ENCODE measurements around the gene STXBP5.
A peak's percentile ranks its signal among the peaks of the same experiment; 100 is the strongest.

STXBP5 gene

DNA sequence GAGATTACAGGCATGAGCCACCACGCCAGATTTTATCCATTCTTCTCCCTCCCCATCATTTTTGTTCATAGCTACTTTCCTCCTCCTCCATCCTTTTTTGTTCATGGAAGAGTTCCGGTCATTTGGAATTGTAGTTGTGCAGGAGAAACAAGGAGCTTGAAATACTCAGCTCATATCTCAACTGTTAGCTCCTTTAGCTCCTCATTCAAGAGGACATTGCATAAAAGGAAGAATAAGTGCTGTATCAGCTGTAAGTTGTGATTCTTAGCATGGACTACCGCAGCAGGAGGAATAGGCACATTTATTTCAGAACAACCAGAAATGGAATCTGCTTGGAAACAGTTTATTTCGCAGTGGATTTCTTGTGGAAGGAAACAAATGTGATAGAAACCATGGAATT, 7.6 kb downstream of the STXBP5 start:
- H3K27ac ChIP-seq (ENCODE audit: extremely low read depth, low read depth, low read length), result no peak overlapping the region
- H3K36me3 ChIP-seq (ENCODE audit: control insufficient read depth in 2 of 2, insufficient read depth in 1 of 2, low read length in 2 of 2), result no peaks in the 10 kb centered on the region
- POLR2A ChIA-PET, result interaction anchor here (2.5 kb wide), 1 partner anchor 9 kb away, joined by 9 read pairs; no protein-coding TSS in a partner anchor
- TF ChIP-seq SCRT1 (tag by site-specific recombination; IDR thresholded peaks at IDR 0.05; ENCODE audit: borderline replicate concordance), result no peak
- no peak for TF ChIP-seq ZNF626 (tag by site-specific recombination; IDR thresholded peaks at IDR 0.05)
- no peak for TF ChIP-seq ZNF585B (tag by site-specific recombination; IDR thresholded peaks at IDR 0.05)
- no peak for TF ChIP-seq ZNF37A (tag by site-specific recombination; IDR thresholded peaks at IDR 0.05)
- TF ChIP-seq PRDM1 (tag by site-specific recombination; IDR thresholded peaks at IDR 0.05), result no peak
- no peak for TF ChIP-seq ZNF221 (tag by site-specific recombination; IDR thresholded peaks at IDR 0.05; ENCODE audit: borderline replicate concordance)
- no peak for TF ChIP-seq ZNF26 (tag by site-specific recombination; IDR thresholded peaks at IDR 0.05)
- TF ChIP-seq ZNF24 (tag by site-specific recombination; IDR thresholded peaks at IDR 0.05), result no peak
- TF ChIP-seq ZNF366 (tag by site-specific recombination; conservative IDR thresholded peaks at IDR 0.05), result no peak
- TF ChIP-seq HOXC10 (CRISPR knock-in tag; IDR thresholded peaks at IDR 0.05), result no peak
- TF ChIP-seq ZNF48 (tag by site-specific recombination; IDR thresholded peaks at IDR 0.05), result no peak
- no peak for TF ChIP-seq ZNF146 (tag by site-specific recombination; IDR thresholded peaks at IDR 0.05)
- TF ChIP-seq AEBP2 (tag by site-specific recombination; IDR thresholded peaks at IDR 0.05; ENCODE audit: borderline replicate concordance), result no peak
- no peak for TF ChIP-seq ZNF266 (tag by site-specific recombination; IDR thresholded peaks at IDR 0.05; ENCODE audit: low read depth)
- TF ChIP-seq PATZ1 (tag by site-specific recombination; IDR thresholded peaks at IDR 0.05), result no peak
- H3K4me1 ChIP-seq (ENCODE audit: control insufficient read depth, insufficient read depth, low read length), result peaks cover 23% of the 10 kb centered on the region
- no peak overlapping the region for H3K4me3 ChIP-seq (ENCODE audit: low read depth, low read length)
- CTCF ChIA-PET, result no interaction called here
- no peaks in the 10 kb centered on the region for H3K9me3 ChIP-seq (ENCODE audit: control insufficient read depth, insufficient read depth, low read depth, low read length)

GRCh38 chr6:147212622-147213021, 8.4 kb downstream of the STXBP5 start:
- no peak for TF ChIP-seq ZNF555 (tag by site-specific recombination; conservative IDR thresholded peaks at IDR 0.05)
- TF ChIP-seq ZBTB8A (tag by site-specific recombination; IDR thresholded peaks at IDR 0.05), result no peak
- TF ChIP-seq ZBTB17 (tag by site-specific recombination; IDR thresholded peaks at IDR 0.05), result 0 out of 2 replicates have a peak, but pooled peaks have one; percentile 17
- TF ChIP-seq, protein P1, sequence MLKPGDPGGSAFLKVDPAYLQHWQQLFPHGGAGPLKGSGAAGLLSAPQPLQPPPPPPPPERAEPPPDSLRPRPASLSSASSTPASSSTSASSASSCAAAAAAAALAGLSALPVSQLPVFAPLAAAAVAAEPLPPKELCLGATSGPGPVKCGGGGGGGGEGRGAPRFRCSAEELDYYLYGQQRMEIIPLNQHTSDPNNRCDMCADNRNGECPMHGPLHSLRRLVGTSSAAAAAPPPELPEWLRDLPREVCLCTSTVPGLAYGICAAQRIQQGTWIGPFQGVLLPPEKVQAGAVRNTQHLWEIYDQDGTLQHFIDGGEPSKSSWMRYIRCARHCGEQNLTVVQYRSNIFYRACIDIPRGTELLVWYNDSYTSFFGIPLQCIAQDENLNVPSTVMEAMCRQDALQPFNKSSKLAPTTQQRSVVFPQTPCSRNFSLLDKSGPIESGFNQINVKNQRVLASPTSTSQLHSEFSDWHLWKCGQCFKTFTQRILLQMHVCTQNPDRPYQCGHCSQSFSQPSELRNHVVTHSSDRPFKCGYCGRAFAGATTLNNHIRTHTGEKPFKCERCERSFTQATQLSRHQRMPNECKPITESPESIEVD (tag by site-specific recombination; IDR thresholded peaks at IDR 0.05), result peak; percentile 49; the same call in 1 of the 2 replicates
- POLR2A ChIA-PET, result interaction anchor here (0.6 to 2.5 kb wide), 3 partner anchors 8 to 14 kb away, joined by 3 to 9 read pairs (median 3); partner anchors contain the start of gene STXBP5
- CTCF ChIA-PET, result interaction anchor here (0.5 to 0.6 kb wide), 3 partner anchors 71 to 1030 kb away, joined by 3 to 4 read pairs (median 3); no protein-coding TSS in a partner anchor
- peaks cover 24% of the 10 kb centered on the region for H3K4me1 ChIP-seq (ENCODE audit: control insufficient read depth, insufficient read depth, low read length)
- H3K4me3 ChIP-seq (ENCODE audit: low read depth, low read length), result no peak overlapping the region
- no peaks in the 10 kb centered on the region for H3K9me3 ChIP-seq (ENCODE audit: control insufficient read depth, insufficient read depth, low read depth, low read length)
- no peaks in the 10 kb centered on the region for H3K36me3 ChIP-seq (ENCODE audit: control insufficient read depth in 2 of 2, insufficient read depth in 1 of 2, low read length in 2 of 2)
- no peak overlapping the region for H3K27ac ChIP-seq (ENCODE audit: extremely low read depth, low read depth, low read length)

Measured in HEK293 (cell line).